Activated CD4-positive, alpha-beta T cell treated with anti-CD3 and anti-CD28 coated beads for 24 hours (primary cell): Measurements from ENCODE around the gene MCRIP2.

Experiments used
- DNase-seq, 2 donors: peaks; one replicate each; pipeline ENCODE4 v3.0.0-alpha.2; 2020; ENCODE audit warnings: low read depth in 2 of 2

Gene MCRIP2

GRCh38 chr16:631808-632358 lies 9.7 kb upstream of the MCRIP2 start:
- DNase-seq, result no peak

DNA sequence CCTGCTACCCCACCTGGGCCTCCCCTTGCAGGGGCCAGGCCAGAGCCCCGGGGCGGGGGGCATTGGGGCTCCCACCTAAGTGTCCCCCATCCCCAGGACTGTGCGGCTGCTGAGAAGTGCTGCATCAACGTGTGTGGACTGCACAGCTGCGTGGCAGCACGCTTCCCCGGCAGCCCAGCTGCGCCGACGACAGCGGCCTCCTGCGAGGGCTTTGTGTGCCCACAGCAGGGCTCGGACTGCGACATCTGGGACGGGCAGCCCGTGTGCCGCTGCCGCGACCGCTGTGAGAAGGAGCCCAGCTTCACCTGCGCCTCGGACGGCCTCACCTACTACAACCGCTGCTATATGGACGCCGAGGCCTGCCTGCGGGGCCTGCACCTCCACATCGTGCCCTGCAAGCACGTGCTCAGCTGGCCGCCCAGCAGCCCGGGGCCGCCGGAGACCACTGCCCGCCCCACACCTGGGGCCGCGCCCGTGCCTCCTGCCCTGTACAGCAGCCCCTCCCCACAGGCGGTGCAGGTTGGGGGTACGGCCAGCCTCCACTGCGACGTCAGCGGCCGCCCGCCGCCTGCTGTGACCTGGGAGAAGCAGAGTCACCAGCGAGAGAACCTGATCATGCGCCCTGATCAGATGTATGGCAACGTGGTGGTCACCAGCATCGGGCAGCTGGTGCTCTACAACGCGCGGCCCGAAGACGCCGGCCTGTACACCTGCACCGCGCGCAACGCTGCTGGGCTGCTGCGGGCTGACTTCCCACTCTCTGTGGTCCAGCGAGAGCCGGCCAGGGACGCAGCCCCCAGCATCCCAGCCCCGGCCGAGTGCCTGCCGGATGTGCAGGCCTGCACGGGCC lies 8.9 kb upstream of the MCRIP2 start:
- no peak for DNase-seq

GRCh38 chr16:633336-634050 lies 8.1 kb upstream of the MCRIP2 start:
- DNase-seq, result no peak

GRCh38 chr16:634051-634670 lies 7.5 kb upstream of the MCRIP2 start:
- no peak for DNase-seq

DNA sequence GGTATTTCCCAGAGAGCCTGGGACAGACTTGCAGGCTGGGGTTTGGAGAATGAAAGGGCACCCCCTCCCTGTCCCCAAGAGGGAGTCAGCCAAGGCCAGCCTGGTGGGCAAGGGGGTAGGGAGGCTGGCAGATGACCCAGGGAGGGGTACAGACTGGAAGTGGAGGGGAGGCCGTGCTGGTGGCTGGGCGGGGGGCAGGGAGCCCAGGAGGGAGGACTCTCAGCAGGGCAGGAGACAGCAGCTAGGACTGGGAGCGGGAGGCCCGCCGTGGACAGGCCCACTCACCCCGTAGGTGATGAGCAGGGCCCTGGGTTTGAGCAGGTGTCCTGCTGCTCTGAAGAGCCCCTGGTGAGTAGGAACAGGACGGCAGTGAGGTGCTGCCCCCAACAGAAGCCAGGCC lies 6.6 kb upstream of the MCRIP2 start:
- DNase-seq, result no peak

DNA sequence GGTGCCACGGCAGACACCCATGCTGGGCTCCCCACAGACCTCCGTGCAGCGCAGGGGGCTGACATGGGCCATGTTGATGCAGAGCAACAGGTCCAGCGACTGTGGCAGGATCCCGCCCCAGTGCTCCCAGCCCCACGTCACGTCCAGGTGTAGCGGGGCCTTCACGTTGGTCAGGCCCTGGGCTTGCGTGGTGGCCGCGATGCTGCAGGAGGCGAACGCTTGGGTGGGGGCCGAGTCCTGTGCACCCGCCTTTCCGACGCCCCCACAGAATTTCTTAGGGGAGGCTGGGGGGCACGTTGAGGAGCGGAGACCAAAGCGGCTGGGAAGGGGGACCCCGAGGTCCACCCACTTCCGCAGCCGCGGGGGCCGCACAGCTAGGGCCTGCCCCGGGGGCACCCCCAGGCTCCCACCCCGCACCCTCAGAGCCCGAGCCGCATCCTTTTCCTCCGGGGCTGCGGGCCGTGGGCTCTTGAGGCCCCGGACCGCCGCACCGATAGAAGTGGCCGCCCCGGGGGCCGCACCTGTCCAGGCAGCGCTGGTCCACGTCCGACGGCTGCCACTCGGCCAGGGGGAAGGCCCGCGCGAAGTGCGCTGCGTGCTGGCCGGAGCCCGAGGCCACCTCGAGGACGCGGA lies 5.9 kb upstream of the MCRIP2 start:
- no peak for DNase-seq

- DNase-seq, result peak; percentile 86 to 88
Observed at GRCh38 chr16:636206-637080, 5.2 kb upstream of the MCRIP2 start, which contains the start of gene METTL26. METTL26 (minus strand) TSS chr16:636305; CDS start chr16:636290, 15 bp downstream.

- DNase-seq, result peak; percentile 84 to 86
Observed at GRCh38 chr16:637081-638018, 4.3 kb upstream of the MCRIP2 start.

GRCh38 chr16:638034-638543 lies 3.5 kb upstream of the MCRIP2 start:
- no peak for DNase-seq

DNA sequence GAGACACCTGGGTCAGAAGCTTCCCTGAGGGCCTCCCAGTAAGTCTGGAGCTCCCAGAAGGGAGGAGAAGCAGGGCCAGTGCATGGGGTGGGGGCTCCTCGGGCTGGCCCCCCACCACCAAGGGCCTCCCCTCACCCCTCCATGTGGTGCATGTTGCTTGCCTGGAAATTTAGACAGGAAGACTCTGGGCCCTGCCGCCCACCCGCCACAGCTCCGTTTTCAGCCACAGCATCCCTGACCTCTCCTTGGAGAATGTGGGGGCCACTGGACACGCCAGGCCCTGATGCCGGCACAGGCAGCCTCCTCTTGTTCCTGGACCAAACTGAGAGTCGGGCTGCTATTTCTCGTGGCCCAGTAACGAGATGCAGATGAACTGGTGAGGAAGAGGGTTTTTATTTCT lies 2.8 kb upstream of the MCRIP2 start:
- DNase-seq, result no peak

- no peak for DNase-seq
Observed at GRCh38 chr16:640614-641013, 1.0 kb upstream of the MCRIP2 start.

DNA sequence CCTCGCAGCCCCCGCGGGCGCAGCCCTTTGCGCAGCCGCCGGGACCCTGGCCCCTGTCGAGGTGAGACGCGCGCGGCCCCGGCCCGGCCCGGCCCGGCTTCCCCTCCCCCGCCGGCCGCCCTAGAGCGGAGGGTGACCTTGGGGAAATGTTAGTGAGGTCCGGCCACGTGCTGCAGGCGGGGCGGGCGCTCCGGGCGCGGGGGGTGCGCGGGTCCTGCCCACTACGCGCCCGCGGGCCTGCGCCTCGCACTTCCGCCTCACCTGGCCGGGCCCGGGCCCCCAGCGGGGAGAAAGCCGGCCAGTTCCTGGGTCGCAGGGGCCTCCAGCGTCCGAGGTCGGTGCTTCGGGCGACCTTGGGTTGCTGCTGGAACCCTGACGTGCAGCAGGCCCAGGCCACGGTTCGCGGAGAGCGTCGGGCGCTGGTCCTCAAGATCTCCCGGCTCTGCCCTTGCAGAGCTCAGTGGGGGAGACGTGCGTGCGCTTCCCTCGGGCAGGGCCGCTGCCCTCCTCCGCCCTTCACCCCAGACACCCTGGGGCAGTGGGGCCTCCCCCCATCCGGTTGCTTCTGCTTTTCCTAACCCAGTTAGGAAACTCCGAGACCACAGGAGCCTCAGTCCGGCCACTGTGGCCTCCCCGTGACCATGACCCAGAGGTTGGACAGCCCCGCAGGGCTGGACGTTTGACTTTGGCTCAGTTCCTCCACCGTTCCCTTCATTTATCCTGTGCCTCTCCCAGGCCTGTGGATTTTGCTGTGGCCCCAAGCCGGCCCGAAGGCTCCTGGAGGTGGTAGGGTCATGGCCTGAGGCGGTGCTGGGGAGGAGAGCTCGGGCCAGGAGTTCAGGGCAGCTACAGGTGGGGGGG lies 791 bp downstream of the MCRIP2 start:
- peak in 1 of 2 donors; percentile 34 for DNase-seq

DNA sequence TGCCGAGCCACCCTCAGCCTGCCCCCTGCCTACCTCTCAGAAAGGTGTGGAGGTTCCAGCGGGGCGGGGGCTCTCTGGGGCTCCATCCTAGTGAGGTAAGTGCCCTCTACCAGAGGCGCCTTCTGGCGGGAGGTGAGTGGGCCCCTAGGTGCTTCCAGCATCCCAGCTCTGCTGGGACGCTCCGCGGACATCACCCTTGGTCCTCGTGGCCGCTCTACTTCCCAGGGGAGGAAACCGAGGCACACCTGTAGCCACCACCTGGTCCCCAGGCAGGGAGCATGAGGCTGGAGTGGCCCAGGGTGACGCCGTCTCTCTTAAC lies 1.4 kb downstream of the MCRIP2 start:
- no peak for DNase-seq

- no peak for DNase-seq
Observed at GRCh38 chr16:644556-644955, 2.9 kb downstream of the MCRIP2 start.

DNA sequence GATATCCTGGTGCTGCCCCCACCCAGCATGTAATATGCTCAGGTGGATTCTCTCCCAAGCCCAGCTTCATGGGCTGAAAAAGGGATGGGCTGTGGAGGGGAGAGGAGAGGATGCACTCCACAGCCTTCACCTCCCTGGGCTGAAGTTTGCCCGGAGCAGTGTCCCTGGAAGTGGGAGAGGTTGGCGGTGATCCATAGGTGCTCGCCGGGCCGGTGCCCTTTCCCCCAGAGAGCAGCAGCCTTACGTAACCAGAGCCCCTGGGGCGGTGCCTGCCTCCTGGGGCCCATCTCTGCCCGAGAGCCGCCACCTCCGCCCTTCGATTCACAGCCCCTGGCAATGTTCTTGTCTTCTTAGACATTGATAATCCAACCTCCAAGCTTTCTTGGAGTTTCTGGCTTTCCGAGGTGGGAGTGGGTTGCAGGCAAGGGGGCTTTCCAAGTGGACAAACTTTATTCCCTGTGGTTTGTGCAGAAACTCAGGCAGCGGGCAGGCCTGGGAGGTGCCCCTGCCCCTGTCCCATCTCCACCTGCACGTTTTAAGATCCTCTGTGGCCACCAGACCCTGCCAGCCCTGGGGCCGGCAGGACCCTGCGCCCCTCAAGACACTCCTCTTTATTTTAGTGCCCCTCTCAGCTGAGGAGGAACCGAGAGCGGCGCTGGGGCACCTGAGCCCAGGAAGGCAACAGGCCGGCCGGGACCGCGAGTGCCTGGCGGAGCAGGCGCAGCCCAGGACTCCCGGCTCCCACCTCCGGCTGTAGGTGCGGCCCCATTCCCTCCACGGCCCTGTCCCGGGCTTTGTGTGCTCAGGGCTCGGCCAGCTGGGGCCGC lies 4.4 kb downstream of the MCRIP2 start:
- no peak for DNase-seq

DNA sequence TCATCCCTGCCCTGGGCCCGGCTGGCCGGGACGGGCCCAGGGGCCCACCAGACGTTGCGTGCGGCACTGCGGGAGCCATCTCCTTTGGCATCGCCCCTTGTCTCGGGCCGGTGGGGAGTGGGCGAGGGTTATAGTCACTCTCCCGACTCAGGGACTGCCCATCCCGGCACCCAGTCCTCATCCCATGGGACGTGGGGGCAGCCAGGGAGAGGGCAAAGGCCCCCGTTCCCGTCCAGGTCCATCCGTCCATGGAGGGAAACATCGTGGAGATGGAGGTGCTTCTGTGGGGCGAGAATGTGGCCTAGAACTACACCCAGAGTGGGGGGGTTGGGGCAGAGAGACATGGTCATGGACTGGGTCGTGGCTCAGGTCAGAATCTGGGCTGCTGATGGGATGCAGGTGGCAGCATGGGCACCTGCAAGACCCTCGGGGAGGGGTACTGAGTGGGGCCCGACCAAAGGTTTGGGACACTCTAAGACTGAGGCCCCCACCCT lies 5.1 kb downstream of the MCRIP2 start:
- DNase-seq, result no peak

GRCh38 chr16:647173-647902 lies 5.7 kb downstream of the MCRIP2 start:
- DNase-seq, result no peak
